ENCODE measurements around the gene ZBTB4. TPM values are rescaled to one million over a fixed set of nuclear protein-coding genes. Genes with fewer than 3 reads are reported as not detected.

Gene ZBTB4
- total RNA-seq, 1 experiment from 2014 or later: 14.4 TPM

DNA sequence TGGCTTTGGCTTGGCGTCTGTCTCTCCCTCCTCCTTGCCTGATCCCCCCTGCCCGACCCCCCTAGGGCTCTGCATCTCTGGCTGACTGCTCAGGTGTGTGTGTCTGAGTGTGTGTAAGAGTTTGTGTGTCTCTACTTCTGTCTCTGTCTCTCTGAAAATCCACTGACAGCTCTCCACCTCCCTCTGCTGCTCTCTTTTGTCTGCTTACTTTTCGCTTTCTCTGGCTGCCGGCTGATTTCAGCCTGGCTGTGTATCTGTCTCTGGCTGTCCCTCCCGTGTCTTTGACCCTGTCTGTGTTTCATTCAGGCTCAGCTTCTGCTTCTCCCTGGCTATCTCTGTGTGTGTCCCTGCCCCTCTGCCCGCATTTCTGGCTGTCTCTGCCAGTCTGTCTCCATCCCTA, 63.1 kb downstream of the ZBTB4 start:
- no peaks in the 10 kb centered on the region for H3K79me1 ChIP-seq (ENCODE audit: insufficient read depth, low read depth, low read length, poor library complexity, severe bottlenecking)
- peak overlapping the region in 2 of 3 experiments; percentile 11 to 17; a peak in 2 of 7 replicates for H3K27ac Mint-ChIP-seq
- WGBS (ENCODE audit: extremely low coverage, insufficient read length, low lambda C conversion rate): no CpG with 5 or more reads among the region's 6 CpGs
- no peaks in the 10 kb centered on the region for H4K20me1 ChIP-seq (ENCODE audit: control insufficient read depth, insufficient read depth, insufficient read length)
- H4K8ac ChIP-seq (replicated peaks; ENCODE audit: insufficient read length, low read depth, low read length): no peak overlapping the region
- H3K4me1 Mint-ChIP-seq: peaks cover 9 to 40% of the 10 kb centered on the region in 2 experiments
- H2BK15ac ChIP-seq (ENCODE audit: low read depth, low read length): no peak overlapping the region
- H3K79me2 ChIP-seq (ENCODE audit: insufficient read depth, low read length): no peaks in the 10 kb centered on the region
- H3K14ac ChIP-seq (ENCODE audit: insufficient read depth, low read length): no peak overlapping the region
- no peaks in the 10 kb centered on the region for H3K9me3 ChIP-seq (ENCODE audit: control insufficient read depth, low read depth, low read length)
- no peak overlapping the region for H4K91ac ChIP-seq (ENCODE audit: insufficient read length, low read depth, low read length)
- no peak overlapping the region for H2BK20ac ChIP-seq (ENCODE audit: low read depth, low read length, poor library complexity, severe bottlenecking)
- H3K9me3 Mint-ChIP-seq: no peaks in the 10 kb centered on the region
- no peak overlapping the region for H2BK120ac ChIP-seq (ENCODE audit: low read depth, low read length, poor library complexity, severe bottlenecking)
- H3K4me3 Mint-ChIP-seq: no peak overlapping the region; a peak in 1 of 5 replicates
- no peak overlapping the region for H3K56ac ChIP-seq (ENCODE audit: insufficient read length, low read depth, low read length)
- DNase-seq: no peak
- H3T11ph ChIP-seq (ENCODE audit: low read length): no peak overlapping the region
- H2AK5ac ChIP-seq (ENCODE audit: insufficient read length, low read length): no peak overlapping the region
- TF ChIP-seq, protein P1, sequence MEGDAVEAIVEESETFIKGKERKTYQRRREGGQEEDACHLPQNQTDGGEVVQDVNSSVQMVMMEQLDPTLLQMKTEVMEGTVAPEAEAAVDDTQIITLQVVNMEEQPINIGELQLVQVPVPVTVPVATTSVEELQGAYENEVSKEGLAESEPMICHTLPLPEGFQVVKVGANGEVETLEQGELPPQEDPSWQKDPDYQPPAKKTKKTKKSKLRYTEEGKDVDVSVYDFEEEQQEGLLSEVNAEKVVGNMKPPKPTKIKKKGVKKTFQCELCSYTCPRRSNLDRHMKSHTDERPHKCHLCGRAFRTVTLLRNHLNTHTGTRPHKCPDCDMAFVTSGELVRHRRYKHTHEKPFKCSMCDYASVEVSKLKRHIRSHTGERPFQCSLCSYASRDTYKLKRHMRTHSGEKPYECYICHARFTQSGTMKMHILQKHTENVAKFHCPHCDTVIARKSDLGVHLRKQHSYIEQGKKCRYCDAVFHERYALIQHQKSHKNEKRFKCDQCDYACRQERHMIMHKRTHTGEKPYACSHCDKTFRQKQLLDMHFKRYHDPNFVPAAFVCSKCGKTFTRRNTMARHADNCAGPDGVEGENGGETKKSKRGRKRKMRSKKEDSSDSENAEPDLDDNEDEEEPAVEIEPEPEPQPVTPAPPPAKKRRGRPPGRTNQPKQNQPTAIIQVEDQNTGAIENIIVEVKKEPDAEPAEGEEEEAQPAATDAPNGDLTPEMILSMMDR (conservative IDR thresholded peaks at IDR 0.05): no peak
- no peaks in the 10 kb centered on the region for H3K27me3 ChIP-seq (ENCODE audit: insufficient read depth, low read length)
- H3K4me1 ChIP-seq (ENCODE audit: insufficient read depth, low read length): no peaks in the 10 kb centered on the region
- peaks cover 8 to 42% (median 32%) of the 10 kb centered on the region in 3 experiments; a peak in 6 of 7 replicates for H3K36me3 Mint-ChIP-seq (ENCODE audit: insufficient read depth in 1 of 3, low read depth in 3 of 3)
- H3K27me3 Mint-ChIP-seq (ENCODE audit: low read depth): no peaks in the 10 kb centered on the region
- H2BK12ac ChIP-seq (ENCODE audit: insufficient read length, low read depth, low read length): no peak overlapping the region
- no peak overlapping the region for H3K4me2 ChIP-seq (ENCODE audit: insufficient read depth, insufficient read length, low read length)
- H3K4ac ChIP-seq (ENCODE audit: low read depth, low read length): no peak overlapping the region
- no peak overlapping the region for H3K23ac ChIP-seq (ENCODE audit: insufficient read length, low read depth, low read length)
- no peak overlapping the region for H4K5ac ChIP-seq (ENCODE audit: insufficient read length, low read depth, low read length)
- no peak overlapping the region for H3K9ac ChIP-seq (ENCODE audit: extremely low read depth, insufficient read length, low read length)
- no peaks in the 10 kb centered on the region for H3K23me2 ChIP-seq (ENCODE audit: insufficient read length, low read depth, low read length, poor library complexity, severe bottlenecking)
- H2BK5ac ChIP-seq (ENCODE audit: insufficient read length, low read length): no peak overlapping the region
- H3K18ac ChIP-seq (ENCODE audit: insufficient read length, low read depth, low read length): no peak overlapping the region
- H3K27ac ChIP-seq (ENCODE audit: insufficient read length, low read depth, low read length): no peak overlapping the region
- H2AFZ ChIP-seq (ENCODE audit: low read length): no peak overlapping the region
